LoVo (cell line): ENCODE measurements around the gene MEIOC.
"Not testable (repeated sequence)": the region's sequence is repeated elsewhere in the genome, so short reads cannot be mapped to it uniquely, and the experiment has no call there.

Experiments used
- DNase-seq: peaks from one replicate; pipeline ENCODE4 v3.0.0-alpha.2; 2016; ENCODE audit warnings: low spot score

Gene MEIOC

GRCh38 chr17:44655983-44656710, at the start of gene MEIOC:
Gene MEIOC, plus strand, starts transcription at chr17:44656468. Its CDS starts 146 bp downstream, at chr17:44656614.
- DNase-seq = no peak

GRCh38 chr17:44606658-44607057, 49.6 kb upstream of the MEIOC start:
- no peak for DNase-seq

GRCh38 chr17:44607836-44608690, 48.2 kb upstream of the MEIOC start:
- no peak for DNase-seq

GRCh38 chr17:44608727-44609435, 47.4 kb upstream of the MEIOC start:
- DNase-seq = no peak

GRCh38 chr17:44610331-44610730, 45.9 kb upstream of the MEIOC start:
- DNase-seq = no peak

- DNase-seq = no peak
Measured at GRCh38 chr17:44610871-44611270, 45.4 kb upstream of the MEIOC start.

- DNase-seq = no peak
Measured at GRCh38 chr17:44614862-44615261, 41.4 kb upstream of the MEIOC start.

GRCh38 chr17:44618652-44619051, 37.6 kb upstream of the MEIOC start:
- DNase-seq = not testable (repeated sequence)

- DNase-seq = no peak
Measured at GRCh38 chr17:44623070-44623725, 33.1 kb upstream of the MEIOC start.

GRCh38 chr17:44627513-44628242, 28.6 kb upstream of the MEIOC start:
- DNase-seq = no peak

GRCh38 chr17:44628243-44629188, 27.8 kb upstream of the MEIOC start:
- no peak for DNase-seq

- DNase-seq = no peak
Measured at GRCh38 chr17:44629314-44629713, 27.0 kb upstream of the MEIOC start.

- DNase-seq = no peak
Measured at GRCh38 chr17:44630703-44631102, 25.6 kb upstream of the MEIOC start.

- no peak for DNase-seq
Measured at GRCh38 chr17:44633998-44634397, 22.3 kb upstream of the MEIOC start.

GRCh38 chr17:44634401-44634800, 21.9 kb upstream of the MEIOC start:
- DNase-seq = not testable (repeated sequence)

- DNase-seq = peak; percentile 37
Measured at GRCh38 chr17:44636562-44636961, 19.7 kb upstream of the MEIOC start.

- DNase-seq = peak; percentile 14
Measured at GRCh38 chr17:44637066-44637465, 19.2 kb upstream of the MEIOC start.

GRCh38 chr17:44642834-44643233, 13.4 kb upstream of the MEIOC start:
- no peak for DNase-seq

GRCh38 chr17:44645341-44645740, 10.9 kb upstream of the MEIOC start:
- DNase-seq = no peak

- no peak for DNase-seq
Measured at GRCh38 chr17:44646280-44646679, 10.0 kb upstream of the MEIOC start.
